K562 (cell line): ENCODE measurements around the gene PRKACB. TPM values are rescaled to one million over a fixed set of nuclear protein-coding genes. Genes with fewer than 3 reads are reported as not detected.

ENCODE experiments used
- ATAC-seq: fragments of 200-7000 bp; cut with Tn5 transposase; 3 replicates; pipeline ENCODE4 v1.9.1; 2020; ENCODE audit warnings: moderate library complexity
- BruUV-seq: library from RNA; stranded (reverse); fragments of 400-500 nt; replicated peaks from 2 replicates; lab custom pipeline; 2021; lab: Mats Ljungman, UMichigan
- CTCF ChIA-PET: fragments of 300-600 bp; formaldehyde crosslinking; extraction: SDS; loops from one replicate; lab custom pipeline; 2021; ENCODE audit warnings: low intra/inter-chr PET ratio; lab: Yijun Ruan, JAX
- POLR2A ChIA-PET: fragments of 300-600, 350-650 bp; sonication (Branson Sonifier 250); formaldehyde crosslinking; extraction: SDS; loops from one replicate; lab custom pipeline; 2021; ENCODE audit warnings: antibody characterized with exemption, inconsistent platforms; lab: Yijun Ruan, JAX
- DNase-seq, 4 experiments: peaks; one replicate each; pipeline versions ENCODE4 v3.0.0 to v3.0.0-alpha.2; 2011 to 2018; ENCODE audit warnings: low spot score in 3 of 4, mixed read lengths in 3 of 4; ENCODE audit errors: extremely low read depth in 1 of 4
- FAIRE-seq: peaks from 2 replicates; lab custom pipeline; 2011; peaks lifted over from hg19 to GRCh38; lab: Jason Lieb, UNC
- H2AFZ ChIP-seq: 2 replicates; pipeline ENCODE4 v1.6.0; 2011; ENCODE audit warnings: low read depth, low read length, control low read depth, inconsistent platforms
- H3K27ac ChIP-seq: fragments of 200-600 bp; 3 replicates; pipeline ENCODE4 v1.8.0; 2011; ENCODE audit warnings: low read depth, mild to moderate bottlenecking, control low read depth, inconsistent platforms, low read length, moderate library complexity, mixed read lengths; ENCODE audit errors: extremely low read depth
- H3K27me3 ChIP-seq, 2 experiments: fragments of 300-600 bp in 1 of 2; 2 replicates in 1 of 2; 3 replicates in 1 of 2; pipeline versions ENCODE4 v1.6.0 to v1.8.0; 2011; ENCODE audit warnings: inconsistent platforms in 2 of 2, low read length in 2 of 2, mild to moderate bottlenecking in 1 of 2, mixed read lengths in 1 of 2, moderate library complexity in 1 of 2; ENCODE audit not compliant: control insufficient read depth in 2 of 2, insufficient read depth in 2 of 2
- H3K36me3 ChIP-seq: fragments of 300-600 bp; 3 replicates; pipeline ENCODE4 v1.8.0; 2011; ENCODE audit warnings: mild to moderate bottlenecking, low read length, inconsistent platforms; ENCODE audit not compliant: control insufficient read depth, insufficient read depth
- H3K4me1 ChIP-seq, 2 experiments: fragments of 200-600 bp in 1 of 2; replicated peaks in 1 of 2; 2 replicates in 1 of 2; 3 replicates in 1 of 2; pipeline versions ENCODE4 v1.5.1 to v1.8.0; 2011; ENCODE audit warnings: inconsistent platforms in 2 of 2, low read length in 2 of 2, mild to moderate bottlenecking in 1 of 2, mixed read lengths in 1 of 2, moderate library complexity in 1 of 2; ENCODE audit not compliant: control insufficient read depth in 2 of 2, insufficient read depth in 2 of 2
- H3K4me2 ChIP-seq: 2 replicates; pipeline ENCODE4 v1.6.1; 2011; ENCODE audit warnings: low read length, control low read depth, inconsistent platforms, mixed read lengths; ENCODE audit not compliant: insufficient read depth
- H3K4me3 ChIP-seq: fragments of 200-600 bp; sonication (generic), shearing (Covaris generic); 2 replicates; pipeline ENCODE4 v1.5.1; 2016; ENCODE audit warnings: control low read depth, inconsistent platforms
- H3K79me2 ChIP-seq: fragments of 200-600 bp; 3 replicates; pipeline ENCODE4 v1.8.0; 2011; ENCODE audit warnings: low read length, inconsistent platforms; ENCODE audit not compliant: control insufficient read depth, insufficient read depth
- H3K9ac ChIP-seq, 2 experiments: 2 replicates each; pipeline versions ENCODE4 v1.6.0 to v1.6.1; 2011; ENCODE audit warnings: low read depth in 2 of 2, low read length in 2 of 2, control low read depth in 1 of 2, inconsistent platforms in 1 of 2, mild to moderate bottlenecking in 1 of 2, mixed read lengths in 1 of 2; ENCODE audit not compliant: insufficient read depth in 1 of 2
- H3K9me1 ChIP-seq: one replicate; pipeline ENCODE4 v1.6.0; 2011; ENCODE audit warnings: inconsistent platforms, mild to moderate bottlenecking, low read length, moderate library complexity; ENCODE audit not compliant: control insufficient read depth, insufficient read depth
- H3K9me3 ChIP-seq: replicated peaks from 2 replicates; pipeline ENCODE4 v1.5.1; 2011; ENCODE audit warnings: low read depth, low read length, inconsistent platforms; ENCODE audit not compliant: control insufficient read depth, insufficient read depth
- H4K20me1 ChIP-seq: replicated peaks from 2 replicates; pipeline ENCODE4 v1.6.1; 2011; ENCODE audit warnings: low read length, inconsistent platforms, mixed read lengths; ENCODE audit not compliant: control insufficient read depth, insufficient read depth
- BRD9 ChIP-seq: fragments of 450-650 bp; IDR thresholded peaks from 2 replicates; pipeline ENCODE4 v1.6.1; 2018; ENCODE audit warnings: low read depth; ENCODE audit not compliant: partially characterized antibody
- CBFA2T3 ChIP-seq: fragments of 450-650 bp; IDR thresholded peaks from 2 replicates; pipeline ENCODE4 v1.6.1; 2017
- ILF3 ChIP-seq: fragments of 450-650 bp; IDR thresholded peaks from 2 replicates; pipeline ENCODE4 v1.6.1; 2018; ENCODE audit warnings: antibody characterized with exemption, mild to moderate bottlenecking, moderate library complexity, borderline replicate concordance
- PHB ChIP-seq: fragments of 250-450 bp; sonication (Bioruptor Pico); IDR thresholded peaks from 2 replicates; pipeline ENCODE4 v1.5.0; 2021
- PTRF ChIP-seq: fragments of 450-650 bp; IDR thresholded peaks from 2 replicates; pipeline ENCODE4 v1.6.1; 2016; ENCODE audit warnings: mild to moderate bottlenecking, missing genetic modification characterization, missing compliant biosample characterization
- RAD21 ChIP-seq, 2 experiments: fragments of 250-450 bp in 1 of 2; fragments of 450-650 bp in 1 of 2; sonication (Bioruptor Pico) in 1 of 2; formaldehyde crosslinking in 1 of 2; IDR thresholded peaks in 1 of 2; conservative IDR thresholded peaks in 1 of 2; 2 replicates each; pipeline versions ENCODE4 v1.4.0 to v1.8.0; 2020 to 2022; ENCODE audit warnings: mild to moderate bottlenecking in 2 of 2, moderate library complexity in 1 of 2
- TCF3 ChIP-seq: sonication (generic); formaldehyde crosslinking; IDR thresholded peaks from 2 replicates; pipeline ENCODE4 v1.4.0; 2020; ENCODE audit warnings: mild to moderate bottlenecking, missing genetic modification reagents
- TEAD4 ChIP-seq, 2 experiments: sonication (generic) in 1 of 2; formaldehyde crosslinking in 1 of 2; IDR thresholded peaks; 2 replicates each; pipeline versions ENCODE4 v1.6.1 to v1.8.0; 2012 to 2022; ENCODE audit warnings: borderline replicate concordance in 1 of 2, inconsistent platforms in 1 of 2, low read length in 1 of 2, mild to moderate bottlenecking in 1 of 2, missing genetic modification reagents in 1 of 2
- WGBS: fragments of 100-300 bp; shearing (Covaris generic); methylation state at CpG from one replicate; pipeline ENCODE4 v1.1.6; 2016; ENCODE audit warnings: low coverage, mixed read lengths; ENCODE audit not compliant: insufficient coverage; ENCODE audit errors: missing lambda C conversion rate; 5-methylcytosine and 5-hydroxymethylcytosine counted together
- in situ Hi-C: fragments of 300-500 bp; cut with MboI; formaldehyde crosslinking; loops from 4 replicates; pipeline ENCODE4 v1.15.0; 2018; ENCODE audit warnings: inconsistent platforms, mixed read lengths
- intact Hi-C: fragments of 100-400 bp; cut with micrococcal nuclease; formaldehyde crosslinking; loops from 2 replicates; pipeline ENCODE4 v1.14.2; 2022
- polyA plus RNA-seq, 8 experiments: library from polyadenylated mRNA; depleted of rRNA in 4 of 8; stranded (reverse) in 5 of 8; unstranded in 3 of 8; fragments of >200 nt; fragmentation: Nextera tagmentation in 2 of 8; fragmentation: Illumina TruSeq in 1 of 8; extraction: Ambion mirVana in 2 of 8; extraction: Trizol in 1 of 8; gene quantifications; 2 replicates each; pipeline versions ENCODE4 v1.2.1 to v1.2.3, GENCODE V29; 2011 to 2014; ENCODE audit warnings: inconsistent platforms in 1 of 8, missing spikeins in 1 of 8
- total RNA-seq, 7 experiments: library from RNA; depleted of rRNA in 6 of 7; stranded (reverse); fragments of >200 nt in 6 of 7; fragmentation: Illumina TruSeq in 2 of 7; extraction: Trizol in 2 of 7; gene quantifications; 2 replicates each; pipeline versions ENCODE4 v1.2.1 to v1.2.3, GENCODE V29; 2011 to 2021; ENCODE audit warnings: low replicate concordance in 1 of 7

Gene PRKACB
- total and polyA plus RNA-seq, 9 of the 15 experiments (the other 6 are each of a cell fraction or from before 2014, with no cell fraction given): 1.1 to 5.2 (median 2.8) TPM

DNA sequence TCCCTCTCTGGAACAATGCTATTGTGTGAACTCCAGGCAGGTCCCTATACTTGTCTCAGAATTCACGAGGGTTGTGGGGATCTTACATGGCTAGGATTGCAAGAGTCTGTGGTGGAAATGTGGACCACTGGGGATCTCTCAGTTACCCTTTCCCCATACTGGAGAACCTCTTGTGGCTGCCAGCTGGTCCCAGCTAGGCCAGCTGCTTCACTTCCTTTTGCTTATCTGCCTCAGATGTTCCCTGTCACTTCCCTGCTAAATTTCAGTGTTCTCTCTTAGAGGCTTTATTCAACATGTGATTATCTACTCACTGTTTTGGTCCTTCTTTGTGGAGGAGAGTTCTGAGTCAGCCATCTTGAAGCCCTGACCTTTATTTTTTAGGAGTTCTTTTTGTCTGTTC is 81.6 kb downstream of the PRKACB start:
- DNase-seq (peak in 1 of 4 experiments; percentile 15), FAIRE-seq (no peak)
- Histone ChIP-seq H3K4me1 (no peaks in the 10 kb centered on the region; a peak in 1 of 5 replicates), H3K36me3 (no peaks in the 10 kb centered on the region), H3K4me2 (no peak overlapping the region), H3K79me2 (no peaks in the 10 kb centered on the region), H3K9me3 (no peaks in the 10 kb centered on the region; the same call in 1 of the 2 replicates), H4K20me1 (no peaks in the 10 kb centered on the region), H3K9me1 (no peaks in the 10 kb centered on the region), H3K27ac (no peak overlapping the region), H3K4me3 (no peak overlapping the region)
- in situ Hi-C loops (no loop called here), intact Hi-C loops (no loop called here)
- 0% methylated on average over 1 of the region's 1 CpG for WGBS
- CTCF ChIA-PET: no interaction called here
- BruUV-seq: no TSS peak
- TF ChIP-seq ILF3 (no peak), RAD21 (CRISPR knock-in tag; conservative IDR thresholded peaks at IDR 0.05 in 1 of 2, IDR thresholded peaks at IDR 0.05 in 1 of 2) (0 out of 4 replicates have a peak, but pooled peaks of 1 of the 2 experiments have one; percentile 11), CBFA2T3 (peak; percentile 14; the same call in 1 of the 2 replicates), BRD9 (no peak), TEAD4 (IDR thresholded peaks at IDR 0.05; ENCODE audit: low read length) (peak; percentile 21; the same call in 1 of the 2 replicates), TEAD4 (CRISPR knock-in tag; IDR thresholded peaks at IDR 0.05; ENCODE audit: borderline replicate concordance) (no peak), PTRF (tag) (no peak), PHB (CRISPR knock-in tag) (no peak), TCF3 (CRISPR knock-in tag) (0 out of 2 replicates have a peak, but pooled peaks have one; percentile 39)
- TF ChIP-seq, all 486 proteins: peak for 4
- Histone ChIP-seq H3K9ac (no peak overlapping the region), H3K27me3 (no peaks in the 10 kb centered on the region), H2AFZ (no peak overlapping the region)
- no peak for ATAC-seq
- POLR2A ChIA-PET: no interaction called here
